Inflammatory macrophage (primary cell): Measurements from ENCODE around the gene CRYGN.

ENCODE experiments used
- DNase-seq, 2 donors: peaks; one replicate each; pipeline ENCODE4 v3.0.0-alpha.2; 2020 to 2022

Gene CRYGN

GRCh38 chr7:151389096-151389767 is 50.7 kb downstream of the CRYGN start:
- DNase-seq = no peak

- DNase-seq = no peak
Observed at GRCh38 chr7:151388430-151388829, 51.5 kb downstream of the CRYGN start.

- DNase-seq = no peak
Observed at GRCh38 chr7:151388007-151388297, 52.0 kb downstream of the CRYGN start.

- no peak for DNase-seq
Observed at GRCh38 chr7:151387161-151388006, 52.6 kb downstream of the CRYGN start.

GRCh38 chr7:151386301-151387160 is 53.4 kb downstream of the CRYGN start:
- DNase-seq = no peak

GRCh38 chr7:151385626-151386300 is 54.2 kb downstream of the CRYGN start:
- no peak for DNase-seq

- no peak for DNase-seq
Observed at GRCh38 chr7:151384776-151385625, 54.9 kb downstream of the CRYGN start.

- DNase-seq = no peak
Observed at GRCh38 chr7:151384352-151384697, 55.6 kb downstream of the CRYGN start.

GRCh38 chr7:151383638-151384351 is 56.1 kb downstream of the CRYGN start:
- DNase-seq = no peak

- DNase-seq = no peak
Observed at GRCh38 chr7:151382079-151382885, 57.7 kb downstream of the CRYGN start.

GRCh38 chr7:151381348-151382078 is 58.4 kb downstream of the CRYGN start:
- no peak for DNase-seq

- peak in 1 of 2 donors; percentile 16 for DNase-seq
Observed at GRCh38 chr7:151381098-151381347, 58.9 kb downstream of the CRYGN start.

GRCh38 chr7:151380199-151381097 is 59.5 kb downstream of the CRYGN start:
- DNase-seq = no peak

GRCh38 chr7:151379534-151380198 is 60.3 kb downstream of the CRYGN start:
- no peak for DNase-seq

GRCh38 chr7:151379193-151379520 is 60.8 kb downstream of the CRYGN start:
- DNase-seq = no peak
